Gastroesophageal sphincter (tissue), 4 donors: Measurements from ENCODE around the gene SORBS1. TPM values are rescaled to one million over a fixed set of nuclear protein-coding genes. Genes with fewer than 3 reads are reported as not detected.

ENCODE experiments used
- ATAC-seq: fragments of 150-250 bp; one replicate; pipeline ENCODE4 v1.9.1; 2016; ENCODE audit warnings: mild to moderate bottlenecking, moderate library complexity
- H3K27ac ChIP-seq, 4 donors: fragments of 200-600 bp; sonication (generic) in 3 of 4; 1 replicate in 3 of 4; 2 replicates in 1 of 4; pipeline ENCODE4 v1.5.1; 2016 to 2019
- H3K27me3 ChIP-seq: fragments of 200-600 bp; sonication (generic); one replicate; pipeline ENCODE4 v1.5.1; 2019
- H3K36me3 ChIP-seq, 2 donors: fragments of 200-600 bp; sonication (generic); one replicate each; pipeline ENCODE4 v1.5.1; 2019; ENCODE audit warnings: control low read depth in 1 of 2
- H3K4me1 ChIP-seq, 3 donors: fragments of 200-600 bp; sonication (generic); 1 replicate in 2 of 3; 2 replicates in 1 of 3; pipeline ENCODE4 v1.5.1; 2016 to 2019; ENCODE audit warnings: control low read depth in 2 of 3
- H3K4me3 ChIP-seq, 2 donors: fragments of 200-600 bp; sonication (generic); one replicate each; pipeline ENCODE4 v1.5.1; 2019; ENCODE audit warnings: mild to moderate bottlenecking in 1 of 2, moderate library complexity in 1 of 2
- H3K9me3 ChIP-seq, 3 donors: fragments of 200-600 bp; sonication (generic); one replicate each; pipeline ENCODE4 v1.5.1; 2017 to 2019; ENCODE audit warnings: control low read depth in 2 of 3
- CTCF ChIP-seq, 4 experiments: fragments of 200-600 bp in 2 of 4; fragments of 450-650 bp in 2 of 4; sonication (generic) in 1 of 4; IDR thresholded peaks; one replicate each; pipeline ENCODE4 v1.5.1; 2017 to 2019; ENCODE audit warnings: antibody characterized with exemption in 4 of 4, mild to moderate bottlenecking in 2 of 4, moderate library complexity in 2 of 4
- EP300 ChIP-seq: sonication (generic); formaldehyde crosslinking; IDR thresholded peaks from one replicate; pipeline ENCODE4 v1.6.1; 2017; ENCODE audit warnings: antibody characterized with exemption, mild to moderate bottlenecking
- POLR2A ChIP-seq, 2 donors: fragments of 450-650 bp; IDR thresholded peaks; one replicate each; pipeline ENCODE4 v1.6.1; 2017; ENCODE audit warnings: antibody characterized with exemption in 2 of 2, mild to moderate bottlenecking in 2 of 2, moderate library complexity in 1 of 2
- POLR2AphosphoS5 ChIP-seq: sonication (generic); formaldehyde crosslinking; IDR thresholded peaks from one replicate; pipeline ENCODE4 v1.6.1; 2017; ENCODE audit warnings: antibody characterized with exemption
- WGBS, 2 donors: methylation state at CpG; one replicate each; pipeline ENCODE4 v1.1.5; 2018; ENCODE audit warnings: low coverage in 1 of 2; 5-methylcytosine and 5-hydroxymethylcytosine counted together
- total RNA-seq, 4 donors: library from RNA; depleted of rRNA; stranded (reverse); fragments of >200 nt; gene quantifications; one replicate each; pipeline ENCODE4 v1.1.0, GENCODE V29; 2016

The SORBS1 gene
- total RNA-seq, 4 donors from 2014 or later = 1,866 to 2,220 (median 1,948) TPM

- peak; percentile 31 for ATAC-seq
- TF ChIP-seq POLR2A (IDR thresholded peaks at IDR 0.05) = no peak
- TF ChIP-seq POLR2AphosphoS5 = no peak
- TF ChIP-seq EP300 = no peak
- TF ChIP-seq CTCF (IDR thresholded peaks at IDR 0.05) = peak in 2 of 4 experiments; percentile 19 to 35
- 29 to 30% methylated on average over 2 of the region's 2 CpGs for WGBS, 2 donors
Observed at GRCh38 chr10:95456516-95456915, 104.7 kb downstream of the SORBS1 start.

GRCh38 chr10:95454940-95455339 lies 106.2 kb downstream of the SORBS1 start:
- Histone ChIP-seq H3K36me3 (no peaks in the 10 kb centered on the region), H3K27me3 (no peaks in the 10 kb centered on the region), H3K4me1 (peaks cover 22 to 97% (median 46%) of the 10 kb centered on the region in 3 donors), H3K27ac (peak overlapping the region; percentile 84 to 97 (median 93)), H3K4me3 (no peak overlapping the region), H3K9me3 (no peaks in the 10 kb centered on the region)
- WGBS, 2 donors = 57 to 78% methylated on average over 2 to 4 of the region's 4 CpGs
- no peak for TF ChIP-seq POLR2AphosphoS5
- TF ChIP-seq POLR2A (IDR thresholded peaks at IDR 0.05) = no peak
- no peak for TF ChIP-seq CTCF (IDR thresholded peaks at IDR 0.05)
- no peak for TF ChIP-seq EP300
- ATAC-seq = no peak

More at GRCh38 chr10:95456516-95456915, 104.7 kb downstream of the SORBS1 start:
- Histone ChIP-seq H3K27me3 (no peaks in the 10 kb centered on the region), H3K27ac (peak overlapping the region; percentile 84 to 97 (median 93)), H3K4me1 (peaks cover 27 to 98% (median 41%) of the 10 kb centered on the region in 3 donors), H3K4me3 (no peak overlapping the region), H3K9me3 (no peaks in the 10 kb centered on the region), H3K36me3 (peaks cover 0 to 6% of the 10 kb centered on the region in 2 donors)

- no peaks in the 10 kb centered on the region for H3K36me3 ChIP-seq
- WGBS, 2 donors = 56 to 82% methylated on average over 3 of the region's 3 CpGs
- ATAC-seq = no peak
- H3K4me3 ChIP-seq = no peak overlapping the region
- no peak for TF ChIP-seq EP300
- TF ChIP-seq POLR2AphosphoS5 = no peak
- no peak for TF ChIP-seq POLR2A (IDR thresholded peaks at IDR 0.05)
- TF ChIP-seq CTCF (IDR thresholded peaks at IDR 0.05) = no peak
- H3K9me3 ChIP-seq = no peaks in the 10 kb centered on the region
- peak overlapping the region; percentile 84 to 97 (median 93) for H3K27ac ChIP-seq
- no peaks in the 10 kb centered on the region for H3K27me3 ChIP-seq
- H3K4me1 ChIP-seq = peaks cover 16 to 97% (median 49%) of the 10 kb centered on the region in 3 donors
Observed at GRCh38 chr10:95454356-95454755, 106.8 kb downstream of the SORBS1 start.

- WGBS, 2 donors = 15 to 51% methylated on average over 4 of the region's 4 CpGs
Observed at GRCh38 chr10:95451568-95452524, 109.3 kb downstream of the SORBS1 start.

More at GRCh38 chr10:95451568-95452524, 109.3 kb downstream of the SORBS1 start:
- Histone ChIP-seq H3K4me1 (peaks cover 19 to 97% (median 43%) of the 10 kb centered on the region in 3 donors), H3K27me3 (no peaks in the 10 kb centered on the region), H3K9me3 (no peaks in the 10 kb centered on the region), H3K36me3 (no peaks in the 10 kb centered on the region), H3K4me3 (no peak overlapping the region), H3K27ac (peak overlapping the region; percentile 84 to 97 (median 93))
- TF ChIP-seq POLR2AphosphoS5 (no peak), POLR2A (IDR thresholded peaks at IDR 0.05) (no peak), CTCF (IDR thresholded peaks at IDR 0.05) (no peak), EP300 (no peak)
- no peak for ATAC-seq
